GM12878 (cell line): ENCODE measurements around the gene CPLX1. TPM values are rescaled to one million over a fixed set of nuclear protein-coding genes. Genes with fewer than 3 reads are reported as not detected.

Source experiments
- ATAC-seq: fragments of 200-7000 bp; cut with Tn5 transposase; 3 replicates; pipeline ENCODE4 v1.9.1; 2020; ENCODE audit warnings: mild to moderate bottlenecking, moderate library complexity
- BruUV-seq: library from RNA; stranded (reverse); fragments of 400-500 nt; replicated peaks from 2 replicates; lab custom pipeline; 2021; lab: Mats Ljungman, UMichigan
- CTCF ChIA-PET: fragments of 300-600 bp; sonication (Branson Sonifier 250); formaldehyde crosslinking; extraction: SDS; loops from one replicate; lab custom pipeline; 2021; ENCODE audit warnings: inconsistent platforms; lab: Yijun Ruan, JAX
- POLR2A ChIA-PET: fragments of 350-600 bp; formaldehyde crosslinking; extraction: SDS; loops from one replicate; lab custom pipeline; 2021; ENCODE audit warnings: inconsistent platforms; lab: Charles Lee
- RAD21 ChIA-PET: fragments of 300-600 bp; sonication (Branson Sonifier 250); formaldehyde crosslinking; loops from one replicate; lab custom pipeline; 2023; ENCODE audit warnings: antibody characterized with exemption; ENCODE audit not compliant: unreplicated experiment; lab: Charles Lee
- SMC1A ChIA-PET: fragments of 300-600 bp; sonication (Branson Sonifier 250); formaldehyde crosslinking; loops from one replicate; lab custom pipeline; 2023; ENCODE audit not compliant: unreplicated experiment, uncharacterized antibody; lab: Charles Lee
- DNase-seq: peaks from one replicate; pipeline ENCODE4 v3.0.0-alpha.2; 2011; ENCODE audit warnings: low read depth, low spot score
- FAIRE-seq: peaks from 3 replicates; lab custom pipeline; 2011; peaks lifted over from hg19 to GRCh38; lab: Jason Lieb, UNC
- H2AFZ ChIP-seq: 2 replicates; pipeline ENCODE4 v1.6.0; 2011; ENCODE audit warnings: low read depth, low read length, control low read depth; ENCODE audit not compliant: control insufficient read depth
- H3K27ac ChIP-seq: 2 replicates; pipeline ENCODE4 v1.5.1; 2011; ENCODE audit warnings: control low read depth; ENCODE audit not compliant: control insufficient read depth, insufficient read depth
- H3K27me3 ChIP-seq, 2 experiments: replicated peaks in 1 of 2; 2 replicates each; pipeline versions ENCODE4 v1.6.0 to v1.6.1; 2011; ENCODE audit warnings: low read length in 1 of 2; ENCODE audit not compliant: control insufficient read depth in 2 of 2, insufficient read depth in 2 of 2
- H3K36me3 ChIP-seq, 2 experiments: 2 replicates each; pipeline ENCODE4 v1.5.1; 2011; ENCODE audit warnings: low read length in 1 of 2; ENCODE audit not compliant: control insufficient read depth in 2 of 2, insufficient read depth in 2 of 2
- H3K4me1 ChIP-seq: 2 replicates; pipeline ENCODE4 v1.6.1; 2011; ENCODE audit warnings: mild to moderate bottlenecking, low read length, moderate library complexity, mixed read lengths; ENCODE audit not compliant: control insufficient read depth, insufficient read depth
- H3K4me2 ChIP-seq: 2 replicates; pipeline ENCODE4 v1.6.0; 2011; ENCODE audit warnings: control low read depth; ENCODE audit not compliant: control insufficient read depth, insufficient read depth
- H3K4me3 ChIP-seq: fragments of 200-600 bp; sonication (generic); 2 replicates; pipeline ENCODE4 v1.5.1; 2016
- H3K79me2 ChIP-seq: 2 replicates; pipeline ENCODE4 v1.6.0; 2011; ENCODE audit warnings: low read length; ENCODE audit not compliant: control insufficient read depth, insufficient read depth
- H3K9ac ChIP-seq: 2 replicates; pipeline ENCODE4 v1.8.0; 2011; ENCODE audit warnings: low read length, control low read depth, mixed read lengths; ENCODE audit not compliant: control insufficient read depth, insufficient read depth
- H3K9me3 ChIP-seq: replicated peaks from 3 replicates; pipeline ENCODE4 v1.5.1; 2011; ENCODE audit warnings: mild to moderate bottlenecking, low read length; ENCODE audit not compliant: control insufficient read depth, insufficient read depth
- H4K20me1 ChIP-seq: 2 replicates; pipeline ENCODE4 v1.6.0; 2011; ENCODE audit not compliant: control insufficient read depth, insufficient read depth
- IKZF2 ChIP-seq, 2 experiments: fragments of 450-650 bp; IDR thresholded peaks; 2 replicates each; pipeline ENCODE4 v1.6.1; 2017; ENCODE audit warnings: mild to moderate bottlenecking in 2 of 2, moderate library complexity in 2 of 2
- NFYB ChIP-seq: IDR thresholded peaks from 2 replicates; pipeline ENCODE4 v1.6.1; 2011; ENCODE audit warnings: low read depth, mild to moderate bottlenecking, low read length, improper control_type of control experiment, moderate library complexity; ENCODE audit not compliant: insufficient read depth
- POLR2A ChIP-seq: IDR thresholded peaks from 2 replicates; pipeline ENCODE4 v1.6.1; 2011; ENCODE audit warnings: low read depth, mild to moderate bottlenecking, low read length
- PRDM15 ChIP-seq: fragments of 450-650 bp; formaldehyde crosslinking; IDR thresholded peaks from 2 replicates; pipeline ENCODE4 v1.4.0; 2020; ENCODE audit warnings: mild to moderate bottlenecking, moderate library complexity
- RAD51 ChIP-seq: fragments of 450-650 bp; IDR thresholded peaks from 2 replicates; pipeline ENCODE4 v1.6.1; 2016; ENCODE audit warnings: moderate library complexity, mild to moderate bottlenecking, inconsistent platforms
- RB1 ChIP-seq: fragments of 450-650 bp; formaldehyde crosslinking; IDR thresholded peaks from 2 replicates; pipeline ENCODE4 v1.6.1; 2017; ENCODE audit warnings: mild to moderate bottlenecking, borderline replicate concordance
- SMAD1 ChIP-seq: fragments of 450-650 bp; IDR thresholded peaks from 2 replicates; pipeline ENCODE4 v1.6.1; 2018; ENCODE audit warnings: mild to moderate bottlenecking, low read depth; ENCODE audit not compliant: partially characterized antibody
- SMAD5 ChIP-seq: IDR thresholded peaks from 2 replicates; pipeline ENCODE4 v1.6.1; 2016; ENCODE audit warnings: antibody characterized with exemption, low read depth
- SMC3 ChIP-seq: IDR thresholded peaks from 2 replicates; pipeline ENCODE4 v1.6.1; 2011; ENCODE audit warnings: low read length, improper control_type of control experiment, borderline replicate concordance
- STAT3 ChIP-seq: IDR thresholded peaks from 2 replicates; pipeline ENCODE4 v1.6.1; 2011; ENCODE audit warnings: low read depth, low read length, improper control_type of control experiment
- SUPT20H ChIP-seq: IDR thresholded peaks from 2 replicates; pipeline ENCODE4 v1.6.1; 2011; ENCODE audit warnings: low read depth, mild to moderate bottlenecking, low read length, moderate library complexity, borderline replicate concordance; ENCODE audit not compliant: control insufficient read depth
- ZNF217 ChIP-seq: fragments of 450-650 bp; IDR thresholded peaks from 2 replicates; pipeline ENCODE4 v1.6.1; 2017; ENCODE audit warnings: antibody characterized with exemption, mild to moderate bottlenecking
- WGBS: methylation state at CpG from one replicate; pipeline ENCODE4 v1.1.6; 2016; ENCODE audit warnings: low lambda C conversion rate; ENCODE audit not compliant: insufficient replicate concordance, insufficient coverage; ENCODE audit errors: missing lambda C conversion rate; 5-methylcytosine and 5-hydroxymethylcytosine counted together
- in situ Hi-C: fragments of 300-500 bp; cut with MboI; formaldehyde crosslinking; loops from 9 replicates; pipeline ENCODE4 v1.14.3; 2018; ENCODE audit warnings: mixed read lengths
- intact Hi-C: fragments of 100-400 bp; cut with micrococcal nuclease; formaldehyde crosslinking; loops from one replicate; pipeline ENCODE4 v1.14.2; 2022; ENCODE audit not compliant: unreplicated experiment
- polyA plus RNA-seq, 11 experiments: library from polyadenylated mRNA; depleted of rRNA in 4 of 11; unstranded in 6 of 11; stranded (reverse) in 5 of 11; fragments of >200 nt; fragmentation: Nextera tagmentation in 4 of 11; fragmentation: Illumina TruSeq in 1 of 11; extraction: Ambion mirVana in 4 of 11; extraction: Trizol in 1 of 11; gene quantifications; 1 replicate in 1 of 11; 2 replicates in 10 of 11; pipeline versions ENCODE4 v1.2.1 to v1.2.3, GENCODE V29; 2011 to 2016; ENCODE audit warnings: inconsistent platforms in 2 of 11, missing spikeins in 2 of 11, low read depth in 1 of 11
- total RNA-seq, 4 experiments: library from RNA; depleted of rRNA in 3 of 4; stranded (reverse); fragments of >200 nt in 3 of 4; fragmentation: Illumina TruSeq in 1 of 4; extraction: Trizol in 1 of 4; gene quantifications; 2 replicates each; pipeline versions ENCODE4 v1.2.1 to v1.2.3, GENCODE V29; 2013 to 2021
- TF ChIP-seq, protein P1 (sequence below): fragments of 450-650 bp; IDR thresholded peaks from 2 replicates; pipeline ENCODE4 v1.6.1; 2016; ENCODE audit warnings: mild to moderate bottlenecking, moderate library complexity, borderline replicate concordance

CPLX1 gene
- total and polyA plus RNA-seq, 10 of the 15 experiments (the other 5 are each of a cell fraction or from before 2014, with no cell fraction given): 0.04 to 1.2 (median 0.13) TPM; not detected in 5

GRCh38 chr4:829761-830600 is 4.1 kb upstream of the CPLX1 start:
- CTCF ChIA-PET: no interaction called here
- no peak overlapping the region for H3K27ac ChIP-seq
- H3K4me3 ChIP-seq: no peak overlapping the region
- no peaks in the 10 kb centered on the region for H3K79me2 ChIP-seq
- no TSS peak for BruUV-seq
- no peak overlapping the region for H3K4me2 ChIP-seq
- H4K20me1 ChIP-seq: no peaks in the 10 kb centered on the region
- intact Hi-C loops (no loop called here), in situ Hi-C loops (no loop called here)
- H2AFZ ChIP-seq: no peak overlapping the region
- RAD21 ChIA-PET: no interaction called here
- H3K9me3 ChIP-seq: peaks cover 5% of the 10 kb centered on the region; the same call in 2 of the 3 replicates
- SMC1A ChIA-PET: no interaction called here
- H3K4me1 ChIP-seq: no peaks in the 10 kb centered on the region
- H3K36me3 ChIP-seq: no peaks in the 10 kb centered on the region
- WGBS: 54% methylated on average over 23 of the region's 26 CpGs
- DNase-seq (no peak), FAIRE-seq (no peak), ATAC-seq (no peak)
- H3K27me3 ChIP-seq: peaks cover 3 to 5% of the 10 kb centered on the region in 2 experiments; a peak in 3 of 4 replicates
- no peak overlapping the region for H3K9ac ChIP-seq
- POLR2A ChIA-PET: no interaction called here
- TF ChIP-seq RAD51: no peak
- TF ChIP-seq RB1: no peak
- TF ChIP-seq ZNF217: no peak
- TF ChIP-seq SMAD1: no peak
- no peak for TF ChIP-seq SMC3
- TF ChIP-seq SMAD5: no peak
- TF ChIP-seq PRDM15 (CRISPR knock-in tag): no peak
- TF ChIP-seq SUPT20H: no peak
- TF ChIP-seq, protein P1, sequence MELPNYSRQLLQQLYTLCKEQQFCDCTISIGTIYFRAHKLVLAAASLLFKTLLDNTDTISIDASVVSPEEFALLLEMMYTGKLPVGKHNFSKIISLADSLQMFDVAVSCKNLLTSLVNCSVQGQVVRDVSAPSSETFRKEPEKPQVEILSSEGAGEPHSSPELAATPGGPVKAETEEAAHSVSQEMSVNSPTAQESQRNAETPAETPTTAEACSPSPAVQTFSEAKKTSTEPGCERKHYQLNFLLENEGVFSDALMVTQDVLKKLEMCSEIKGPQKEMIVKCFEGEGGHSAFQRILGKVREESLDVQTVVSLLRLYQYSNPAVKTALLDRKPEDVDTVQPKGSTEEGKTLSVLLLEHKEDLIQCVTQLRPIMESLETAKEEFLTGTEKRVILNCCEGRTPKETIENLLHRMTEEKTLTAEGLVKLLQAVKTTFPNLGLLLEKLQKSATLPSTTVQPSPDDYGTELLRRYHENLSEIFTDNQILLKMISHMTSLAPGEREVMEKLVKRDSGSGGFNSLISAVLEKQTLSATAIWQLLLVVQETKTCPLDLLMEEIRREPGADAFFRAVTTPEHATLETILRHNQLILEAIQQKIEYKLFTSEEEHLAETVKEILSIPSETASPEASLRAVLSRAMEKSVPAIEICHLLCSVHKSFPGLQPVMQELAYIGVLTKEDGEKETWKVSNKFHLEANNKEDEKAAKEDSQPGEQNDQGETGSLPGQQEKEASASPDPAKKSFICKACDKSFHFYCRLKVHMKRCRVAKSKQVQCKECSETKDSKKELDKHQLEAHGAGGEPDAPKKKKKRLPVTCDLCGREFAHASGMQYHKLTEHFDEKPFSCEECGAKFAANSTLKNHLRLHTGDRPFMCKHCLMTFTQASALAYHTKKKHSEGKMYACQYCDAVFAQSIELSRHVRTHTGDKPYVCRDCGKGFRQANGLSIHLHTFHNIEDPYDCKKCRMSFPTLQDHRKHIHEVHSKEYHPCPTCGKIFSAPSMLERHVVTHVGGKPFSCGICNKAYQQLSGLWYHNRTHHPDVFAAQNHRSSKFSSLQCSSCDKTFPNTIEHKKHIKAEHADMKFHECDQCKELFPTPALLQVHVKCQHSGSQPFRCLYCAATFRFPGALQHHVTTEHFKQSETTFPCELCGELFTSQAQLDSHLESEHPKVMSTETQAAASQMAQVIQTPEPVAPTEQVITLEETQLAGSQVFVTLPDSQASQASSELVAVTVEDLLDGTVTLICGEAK: no peak
- no peak for TF ChIP-seq STAT3
- no peak for TF ChIP-seq NFYB
- no peak for TF ChIP-seq POLR2A
- TF ChIP-seq IKZF2 (IDR thresholded peaks at IDR 0.05): no peak
